H1 (cell line): ENCODE data around the gene FAM53C.

Experiments used
- ATF3 ChIP-seq: IDR thresholded peaks from 2 replicates; pipeline ENCODE4 v1.6.1; 2011; ENCODE audit warnings: low read depth, mild to moderate bottlenecking, low read length; ENCODE audit not compliant: insufficient read depth
- BCL11A ChIP-seq, 2 experiments: IDR thresholded peaks; one replicate each; pipeline ENCODE4 v1.6.1; 2011; ENCODE audit warnings: low read depth in 2 of 2, low read length in 2 of 2, mild to moderate bottlenecking in 2 of 2
- CEBPB ChIP-seq: IDR thresholded peaks from 2 replicates; pipeline ENCODE4 v1.6.1; 2012; ENCODE audit warnings: low read depth, low read length
- CTCF ChIP-seq, 3 experiments: IDR thresholded peaks; 1 replicate in 2 of 3; 2 replicates in 1 of 3; pipeline versions ENCODE4 v1.5.1 to v1.6.1; 2011; ENCODE audit warnings: low read length in 3 of 3, mild to moderate bottlenecking in 3 of 3, inconsistent platforms in 2 of 3, low read depth in 1 of 3, moderate library complexity in 1 of 3; ENCODE audit not compliant: insufficient read depth in 1 of 3; ENCODE audit errors: control extremely low read depth in 1 of 3
- KDM1A ChIP-seq: fragments of 200-600, 300-600 bp; sonication (generic); IDR thresholded peaks from 2 replicates; pipeline ENCODE4 v1.7.1; 2016; ENCODE audit warnings: mild to moderate bottlenecking, low read length, borderline replicate concordance
- NRF1 ChIP-seq: IDR thresholded peaks from 2 replicates; pipeline ENCODE4 v1.6.1; 2011; ENCODE audit warnings: mild to moderate bottlenecking, low read depth, low read length, improper control_type of control experiment
- POLR2A ChIP-seq, 2 experiments: IDR thresholded peaks; 1 replicate in 1 of 2; 2 replicates in 1 of 2; pipeline ENCODE4 v1.6.1; 2011; ENCODE audit warnings: low read depth in 2 of 2, low read length in 2 of 2, mild to moderate bottlenecking in 2 of 2; ENCODE audit errors: control extremely low read depth in 1 of 2
- TAF1 ChIP-seq: IDR thresholded peaks from 2 replicates; pipeline ENCODE4 v1.6.1; 2011; ENCODE audit warnings: mild to moderate bottlenecking, low read depth, low read length
- TAF7 ChIP-seq: optimal IDR thresholded peaks from 2 replicates; pipeline ENCODE3; 2011; ENCODE audit warnings: low read depth, mild to moderate bottlenecking, inconsistent platforms, low read length, moderate library complexity, borderline replicate concordance
- USF2 ChIP-seq: IDR thresholded peaks from 2 replicates; pipeline ENCODE4 v1.6.1; 2011; ENCODE audit warnings: low read length, improper control_type of control experiment
- ZNF274 ChIP-seq: IDR thresholded peaks from 2 replicates; pipeline ENCODE4 v1.7.0; 2012; ENCODE audit warnings: low read length, borderline replicate concordance; ENCODE audit errors: extremely low read depth

- TF ChIP-seq ZNF274 (no peak), CTCF (IDR thresholded peaks at IDR 0.05; ENCODE audit: control extremely low read depth in 1 of 3, insufficient read depth in 1 of 3, low read depth in 1 of 3, low read length in 3 of 3) (no peak), NRF1 (no peak), ATF3 (no peak), CEBPB (no peak), TAF1 (no peak), BCL11A (IDR thresholded peaks at IDR 0.05; ENCODE audit: low read depth in 2 of 2, low read length in 2 of 2) (no peak), KDM1A (no peak), POLR2A (IDR thresholded peaks at IDR 0.05; ENCODE audit: control extremely low read depth in 1 of 2, low read depth in 2 of 2, low read length in 2 of 2) (no peak), USF2 (no peak), TAF7 (no peak)
Observed at GRCh38 chr5:138289296-138289695, 48.8 kb upstream of the FAM53C start.
